Natural killer cell (primary cell): ENCODE results near the gene RPAIN. TPM values are rescaled to one million over a fixed set of nuclear protein-coding genes. Genes with fewer than 3 reads are reported as not detected.

Experiments
- ATAC-seq, 3 donors: fragments of 150-1000 bp in 2 of 3; fragments of 200-7000 bp in 1 of 3; cut with Tn5 transposase; 1 replicate in 1 of 3; 2 replicates in 2 of 3; pipeline ENCODE4 v1.10.0; 2021; ENCODE audit warnings: mild to moderate bottlenecking in 2 of 3, moderate library complexity in 2 of 3
- DNase-seq, 2 donors: peaks; one replicate each; pipeline versions ENCODE4 v3.0.0 to v3.0.0-alpha.2; 2013 to 2021; ENCODE audit warnings: mixed read lengths in 1 of 2
- H3K27ac ChIP-seq: one replicate; pipeline ENCODE4 v1.5.1; 2013; ENCODE audit warnings: mild to moderate bottlenecking, low read length
- H3K27me3 ChIP-seq: one replicate; pipeline ENCODE4 v1.6.1; 2013; ENCODE audit warnings: low read length; ENCODE audit not compliant: control insufficient read depth, insufficient read depth
- H3K36me3 ChIP-seq: one replicate; pipeline ENCODE4 v1.6.1; 2013; ENCODE audit warnings: low read length; ENCODE audit not compliant: control insufficient read depth, insufficient read depth
- H3K4me1 ChIP-seq: one replicate; pipeline ENCODE4 v1.6.1; 2013; ENCODE audit warnings: low read length; ENCODE audit not compliant: control insufficient read depth, insufficient read depth
- H3K4me3 ChIP-seq: one replicate; pipeline ENCODE4 v1.5.1; 2013; ENCODE audit warnings: low read length
- H3K9me3 ChIP-seq: one replicate; pipeline ENCODE4 v1.6.1; 2013; ENCODE audit warnings: low read length; ENCODE audit not compliant: control insufficient read depth, insufficient read depth
- H3K27ac Mint-ChIP-seq, 2 donors: one replicate each; pipeline ENCODE4 v1.8.0; 2022; ENCODE audit warnings: mild to moderate bottlenecking in 2 of 2, mixed read lengths in 2 of 2, moderate library complexity in 1 of 2
- H3K27me3 Mint-ChIP-seq, 2 donors: one replicate each; pipeline ENCODE4 v1.8.0; 2022; ENCODE audit warnings: low read depth in 2 of 2, mixed read lengths in 2 of 2
- H3K36me3 Mint-ChIP-seq: one replicate; pipeline ENCODE4 v1.8.0; 2022; ENCODE audit warnings: mixed read lengths
- H3K4me1 Mint-ChIP-seq, 2 donors: one replicate each; pipeline ENCODE4 v1.8.0; 2022; ENCODE audit warnings: mixed read lengths in 2 of 2
- H3K4me3 Mint-ChIP-seq: one replicate; pipeline ENCODE4 v1.8.0; 2022; ENCODE audit warnings: mild to moderate bottlenecking, moderate library complexity, mixed read lengths
- H3K9me3 Mint-ChIP-seq, 2 donors: one replicate each; pipeline ENCODE4 v1.8.0; 2022; ENCODE audit warnings: mixed read lengths in 2 of 2
- CTCF ChIP-seq: fragments of 200-600 bp; IDR thresholded peaks from one replicate; pipeline ENCODE4 v1.8.0; 2022; ENCODE audit warnings: antibody characterized with exemption
- WGBS: methylation state at CpG from one replicate; pipeline ENCODE4 v1.1.7; 2013; ENCODE audit warnings: missing lambda C conversion rate; ENCODE audit not compliant: insufficient coverage; 5-methylcytosine and 5-hydroxymethylcytosine counted together
- intact Hi-C: fragments of 100-400 bp; cut with micrococcal nuclease; formaldehyde crosslinking; loops from one replicate; pipeline ENCODE4 v1.14.2; 2022
- total RNA-seq, 4 donors: library from RNA; stranded (reverse); fragments of 120-200 nt in 1 of 4; gene quantifications; one replicate each; pipeline versions ENCODE4 v1.2.3 to v1.2.4, GENCODE V29; 2013 to 2022

The RPAIN gene
- total RNA-seq, 3 donors from 2014 or later (not counting 1 experiment from before 2014, with no cell fraction given), result 61.8 to 87.7 (median 74.4) TPM

GRCh38 chr17:5405400-5405799, 14.6 kb upstream of the RPAIN start:
- Mint-ChIP-seq H3K4me1 (peaks cover 6 to 7% of the 10 kb centered on the region in 2 donors), H3K4me3 (no peak overlapping the region), H3K36me3 (peaks cover 10% of the 10 kb centered on the region), H3K27me3 (no peaks in the 10 kb centered on the region), H3K27ac (no peak overlapping the region), H3K9me3 (no peaks in the 10 kb centered on the region)
- Histone ChIP-seq H3K27ac (no peak overlapping the region), H3K9me3 (no peaks in the 10 kb centered on the region), H3K27me3 (no peaks in the 10 kb centered on the region), H3K4me1 (no peaks in the 10 kb centered on the region), H3K36me3 (peaks cover 90% of the 10 kb centered on the region), H3K4me3 (no peak overlapping the region)
- WGBS, result 100% methylated on average over 1 of the region's 4 CpGs
- intact Hi-C loops, result no loop called here
- DNase-seq (no peak), ATAC-seq (no peak)
- no peak for TF ChIP-seq CTCF

- Histone ChIP-seq H3K4me3 (no peak overlapping the region), H3K36me3 (peaks cover 91% of the 10 kb centered on the region), H3K4me1 (no peaks in the 10 kb centered on the region), H3K9me3 (no peaks in the 10 kb centered on the region), H3K27me3 (no peaks in the 10 kb centered on the region), H3K27ac (no peak overlapping the region)
- no peaks in the 10 kb centered on the region for H3K27me3 Mint-ChIP-seq
- ATAC-seq (no peak), DNase-seq (no peak)
- peaks cover 25% of the 10 kb centered on the region for H3K36me3 Mint-ChIP-seq
- intact Hi-C loops, result no loop called here
- no peak overlapping the region for H3K27ac Mint-ChIP-seq
- H3K4me1 Mint-ChIP-seq, result peaks cover 19 to 21% of the 10 kb centered on the region in 2 donors
- TF ChIP-seq CTCF, result no peak
- H3K9me3 Mint-ChIP-seq, result no peaks in the 10 kb centered on the region
- 74% methylated on average over 3 of the region's 5 CpGs for WGBS
- H3K4me3 Mint-ChIP-seq, result no peak overlapping the region
Observed at GRCh38 chr17:5408186-5408585, 11.8 kb upstream of the RPAIN start.

DNA sequence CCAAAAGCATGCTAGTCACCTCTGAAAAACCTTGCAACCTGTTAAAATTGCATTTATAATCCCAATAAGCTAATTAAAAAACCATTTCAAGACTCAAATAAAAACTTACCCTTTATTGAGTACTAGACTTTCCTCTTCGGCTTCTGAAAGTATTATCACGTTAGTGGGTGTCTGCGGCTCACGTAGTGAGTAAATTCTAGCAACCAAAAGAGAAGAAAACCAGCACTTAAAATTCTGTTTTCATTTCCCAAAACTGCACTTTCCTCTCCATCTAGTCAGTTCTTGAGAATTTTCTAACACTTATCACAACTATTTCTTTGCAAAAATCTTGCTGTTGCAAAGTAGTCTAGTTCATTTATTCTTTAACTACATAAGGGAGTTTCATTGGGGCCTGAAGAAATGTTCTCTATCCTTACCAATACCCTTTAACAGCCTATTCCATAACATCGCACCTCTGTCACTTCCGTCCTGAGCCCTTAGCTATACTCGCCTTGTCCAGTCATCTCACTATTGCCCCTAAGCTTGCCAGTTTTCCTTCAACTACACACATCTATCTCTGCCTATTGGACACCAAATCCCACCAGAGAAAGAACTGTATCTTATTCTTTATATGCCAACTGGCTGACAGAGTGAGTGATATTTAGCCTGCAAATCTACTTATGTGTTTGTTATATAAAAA, 9.2 kb upstream of the RPAIN start:
- H3K4me3 Mint-ChIP-seq, result no peak overlapping the region
- peaks cover 31% of the 10 kb centered on the region for H3K36me3 Mint-ChIP-seq
- H3K36me3 ChIP-seq, result peaks cover 90% of the 10 kb centered on the region
- no peak for TF ChIP-seq CTCF
- no peak overlapping the region for H3K27ac Mint-ChIP-seq
- DNase-seq (no peak), ATAC-seq (no peak)
- no peaks in the 10 kb centered on the region for H3K27me3 Mint-ChIP-seq
- H3K4me1 ChIP-seq, result no peaks in the 10 kb centered on the region
- WGBS, result 86% methylated on average over 7 of the region's 7 CpGs
- H3K4me3 ChIP-seq, result no peak overlapping the region
- H3K27me3 ChIP-seq, result no peaks in the 10 kb centered on the region
- intact Hi-C loops, result no loop called here
- H3K27ac ChIP-seq, result no peak overlapping the region
- no peaks in the 10 kb centered on the region for H3K9me3 Mint-ChIP-seq
- H3K4me1 Mint-ChIP-seq, result peaks cover 23 to 26% of the 10 kb centered on the region in 2 donors
- H3K9me3 ChIP-seq, result no peaks in the 10 kb centered on the region

DNA sequence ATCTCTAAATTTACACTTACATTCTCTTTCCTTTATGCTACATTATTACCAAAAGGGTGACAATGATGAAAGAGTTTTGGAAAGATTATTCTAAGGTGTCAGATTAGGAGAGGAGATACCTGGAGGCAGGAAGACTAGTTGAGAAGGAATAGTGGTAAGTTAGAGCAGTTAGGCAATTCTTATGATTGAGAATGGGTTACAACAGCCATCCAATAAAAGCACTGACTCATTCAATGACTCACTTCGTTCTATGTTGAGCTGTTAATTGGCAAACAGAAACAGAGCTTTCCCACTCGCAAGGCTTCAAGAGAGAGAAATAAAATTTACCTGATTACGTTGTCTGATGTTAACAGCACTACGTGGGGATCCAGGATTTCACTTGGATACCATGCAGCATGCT, 6.3 kb upstream of the RPAIN start:
- H3K27me3 ChIP-seq, result no peaks in the 10 kb centered on the region
- H3K4me1 Mint-ChIP-seq, result peaks cover 28 to 36% of the 10 kb centered on the region in 2 donors
- no peak overlapping the region for H3K4me3 Mint-ChIP-seq
- H3K9me3 Mint-ChIP-seq, result no peaks in the 10 kb centered on the region
- no peak for ATAC-seq
- intact Hi-C loops, result no loop called here
- peaks cover 31% of the 10 kb centered on the region for H3K36me3 Mint-ChIP-seq
- 83% methylated on average over 4 of the region's 4 CpGs for WGBS
- no peaks in the 10 kb centered on the region for H3K27me3 Mint-ChIP-seq
- H3K9me3 ChIP-seq, result no peaks in the 10 kb centered on the region
- H3K27ac Mint-ChIP-seq, result no peak overlapping the region
- no peak overlapping the region for H3K27ac ChIP-seq
- no peak overlapping the region for H3K4me3 ChIP-seq
- H3K4me1 ChIP-seq, result peaks cover 17% of the 10 kb centered on the region
- no peak for TF ChIP-seq CTCF
- no peak for DNase-seq
- peaks cover 67% of the 10 kb centered on the region for H3K36me3 ChIP-seq
